GM23338 (cell line): Measurements from ENCODE around the gene MTRR. TPM values are rescaled to one million over a fixed set of nuclear protein-coding genes. Genes with fewer than 3 reads are reported as not detected.
A peak's percentile ranks its signal among the peaks of the same experiment; 100 is the strongest.

Experiments
- ATAC-seq: fragments of 200-7000 bp; cut with Tn5 transposase; 3 replicates; pipeline ENCODE4 v1.9.1; 2020
- DNase-seq: peaks from one replicate; pipeline ENCODE4 v3.0.0-alpha.2; 2015; ENCODE audit warnings: low spot score
- H2AFZ ChIP-seq: fragments of 200-600 bp; sonication (generic); 2 replicates; pipeline ENCODE4 v1.8.0; 2016; ENCODE audit warnings: antibody characterized with exemption, mild to moderate bottlenecking, moderate library complexity
- H3F3A ChIP-seq: fragments of 200-600 bp; sonication (generic); replicated peaks from 2 replicates; pipeline ENCODE4 v1.8.0; 2017; ENCODE audit warnings: antibody characterized with exemption, mixed run types, low read depth
- H3K27ac ChIP-seq: fragments of 200-600 bp; sonication (generic); 2 replicates; pipeline ENCODE4 v1.6.1; 2016; ENCODE audit warnings: low read depth
- H3K27me3 ChIP-seq: fragments of 200-600 bp; sonication (generic); 2 replicates; pipeline ENCODE4 v1.8.0; 2016; ENCODE audit warnings: mild to moderate bottlenecking, mixed run types, moderate library complexity; ENCODE audit not compliant: insufficient read depth
- H3K36me3 ChIP-seq: fragments of 200-600 bp; sonication (generic); 2 replicates; pipeline ENCODE4 v1.8.0; 2016; ENCODE audit warnings: mild to moderate bottlenecking; ENCODE audit not compliant: insufficient read depth
- H3K4me1 ChIP-seq: fragments of 200-600 bp; sonication (generic); 2 replicates; pipeline ENCODE4 v1.8.0; 2016; ENCODE audit warnings: mild to moderate bottlenecking, moderate library complexity; ENCODE audit not compliant: insufficient read depth
- H3K4me2 ChIP-seq: fragments of 200-600 bp; sonication (generic); 2 replicates; pipeline ENCODE4 v1.7.1; 2017; ENCODE audit warnings: mixed run types
- H3K4me3 ChIP-seq: fragments of 200-600 bp; sonication (generic); 2 replicates; pipeline ENCODE4 v1.6.1; 2016; ENCODE audit warnings: mixed run types
- H3K79me2 ChIP-seq: fragments of 200-600 bp; sonication (generic); replicated peaks from 2 replicates; pipeline ENCODE4 v1.8.0; 2017; ENCODE audit warnings: mild to moderate bottlenecking; ENCODE audit not compliant: insufficient read depth
- H3K9me2 ChIP-seq: fragments of 200-600 bp; sonication (generic); 2 replicates; pipeline ENCODE4 v1.8.0; 2017; ENCODE audit not compliant: insufficient read depth
- H4K20me1 ChIP-seq: fragments of 200-600 bp; sonication (generic); replicated peaks from 2 replicates; pipeline ENCODE4 v1.8.0; 2017; ENCODE audit warnings: mild to moderate bottlenecking; ENCODE audit not compliant: insufficient read depth
- H3K27ac Mint-ChIP-seq: 2 replicates; pipeline ENCODE4 v1.8.0; 2020; ENCODE audit warnings: inconsistent platforms, mild to moderate bottlenecking, moderate library complexity, mixed read lengths
- H3K27me3 Mint-ChIP-seq: 3 replicates; pipeline ENCODE4 v1.8.0; 2022; ENCODE audit warnings: low read depth, mild to moderate bottlenecking, moderate library complexity, mixed read lengths, inconsistent platforms; ENCODE audit not compliant: insufficient read depth, poor library complexity
- H3K36me3 Mint-ChIP-seq: 3 replicates; pipeline ENCODE4 v1.8.0; 2021; ENCODE audit warnings: low read depth, mild to moderate bottlenecking, inconsistent platforms, moderate library complexity, mixed read lengths
- H3K4me1 Mint-ChIP-seq: 3 replicates; pipeline ENCODE4 v1.8.0; 2020; ENCODE audit warnings: mild to moderate bottlenecking, inconsistent platforms, mixed read lengths
- H3K4me3 Mint-ChIP-seq: 3 replicates; pipeline ENCODE4 v1.8.0; 2021; ENCODE audit warnings: moderate library complexity, mild to moderate bottlenecking, inconsistent platforms, mixed read lengths
- H3K9me3 Mint-ChIP-seq: 3 replicates; pipeline ENCODE4 v1.8.0; 2020; ENCODE audit warnings: moderate library complexity, mild to moderate bottlenecking, inconsistent platforms, mixed read lengths
- CTCF ChIP-seq, 2 experiments: fragments of 200-600 bp in 1 of 2; sonication (generic) in 1 of 2; conservative IDR thresholded peaks; 2 replicates each; pipeline versions ENCODE4 v1.5.1 to v1.6.1; 2016 to 2017; ENCODE audit warnings: antibody characterized with exemption in 2 of 2, low read depth in 2 of 2, mild to moderate bottlenecking in 2 of 2, moderate library complexity in 1 of 2
- ETS1 ChIP-seq: IDR thresholded peaks from 2 replicates; pipeline ENCODE4 v1.6.1; 2016; ENCODE audit warnings: antibody characterized with exemption
- EZH2phosphoT487 ChIP-seq: fragments of 200-600 bp; sonication (generic); IDR thresholded peaks from one replicate; pipeline ENCODE4 v1.8.1; 2018; ENCODE audit warnings: antibody characterized with exemption; ENCODE audit not compliant: unreplicated experiment
- NANOG ChIP-seq: IDR thresholded peaks from 2 replicates; pipeline ENCODE4 v1.6.1; 2016; ENCODE audit warnings: antibody characterized with exemption, borderline replicate concordance
- POLR2AphosphoS5 ChIP-seq: IDR thresholded peaks from 2 replicates; pipeline ENCODE4 v1.6.1; 2016; ENCODE audit warnings: antibody characterized with exemption, low read depth
- ZNF114 ChIP-seq: fragments of 250-450 bp; sonication (Bioruptor Pico); IDR thresholded peaks from 2 replicates; pipeline ENCODE4 v1.5.0; 2020; ENCODE audit warnings: mild to moderate bottlenecking, moderate library complexity
- ZNF462 ChIP-seq: fragments of 250-450 bp; sonication (Bioruptor Pico); IDR thresholded peaks from 2 replicates; pipeline ENCODE4 v1.5.0; 2020; ENCODE audit warnings: mild to moderate bottlenecking, moderate library complexity
- polyA plus RNA-seq: library from polyadenylated mRNA; unstranded; fragments of >200 nt; fragmentation: Nextera tagmentation; extraction: Ambion mirVana; gene quantifications from 2 replicates; pipeline ENCODE4 v1.2.1, GENCODE V29; 2016
- total RNA-seq: library from RNA; depleted of rRNA; stranded (reverse); fragments of >200 nt; shearing (Covaris generic); gene quantifications from 2 replicates; pipeline ENCODE4 v1.2.3, GENCODE V29; 2014

The MTRR gene
- total and polyA plus RNA-seq, 2 experiments from 2014 or later, result 16.5 to 55.9 TPM

GRCh38 chr5:7902666-7903625 lies 34.0 kb downstream of the MTRR start:
- ATAC-seq (no peak), DNase-seq (no peak)
- no peaks in the 10 kb centered on the region for H3K9me2 ChIP-seq
- no peaks in the 10 kb centered on the region for H3K4me1 ChIP-seq
- H2AFZ ChIP-seq, result no peak overlapping the region
- H3K27ac Mint-ChIP-seq, result 0 out of 2 replicates have a peak overlapping the region, but pooled peaks have one; percentile 2
- H3K4me1 Mint-ChIP-seq, result no peaks in the 10 kb centered on the region
- H3K4me3 Mint-ChIP-seq, result no peak overlapping the region
- no peaks in the 10 kb centered on the region for H4K20me1 ChIP-seq
- H3K9me3 Mint-ChIP-seq, result peaks cover 9% of the 10 kb centered on the region; the same call in 2 of the 3 replicates
- no peaks in the 10 kb centered on the region for H3K27me3 ChIP-seq
- no peak overlapping the region for H3K4me2 ChIP-seq
- no peak overlapping the region for H3K27ac ChIP-seq
- no peak overlapping the region for H3K4me3 ChIP-seq
- no peaks in the 10 kb centered on the region for H3F3A ChIP-seq
- H3K79me2 ChIP-seq, result no peaks in the 10 kb centered on the region
- H3K36me3 ChIP-seq, result peaks cover 39% of the 10 kb centered on the region
- peaks cover 58% of the 10 kb centered on the region for H3K36me3 Mint-ChIP-seq
- no peak for TF ChIP-seq CTCF (conservative IDR thresholded peaks at IDR 0.05; ENCODE audit: low read depth in 2 of 2)
- TF ChIP-seq ETS1, result no peak
- TF ChIP-seq ZNF462 (CRISPR knock-in tag), result no peak
- no peak for TF ChIP-seq NANOG
- TF ChIP-seq EZH2phosphoT487, result no peak
- no peak for TF ChIP-seq ZNF114 (CRISPR knock-in tag)
- TF ChIP-seq POLR2AphosphoS5, result no peak
- no peaks in the 10 kb centered on the region for H3K27me3 Mint-ChIP-seq
